HEK293 (cell line): ENCODE measurements around the gene GGNBP2.

Experiments used
- ZNF623 ChIP-seq: fragments of 450-650 bp; formaldehyde crosslinking; IDR thresholded peaks from 2 replicates; pipeline ENCODE4 v1.5.1; 2016; ENCODE audit warnings: missing biosample characterization, missing genetic modification characterization
- ZNF704 ChIP-seq: fragments of 450-650 bp; formaldehyde crosslinking; IDR thresholded peaks from 2 replicates; pipeline ENCODE4 v1.5.1; 2016; ENCODE audit warnings: missing biosample characterization, missing genetic modification characterization

The GGNBP2 gene

GRCh38 chr17:36632916-36633771 lies 88.4 kb downstream of the GGNBP2 start (continued):
- TF ChIP-seq ZNF704, result no peak
- TF ChIP-seq ZNF623 (tag by site-specific recombination), result no peak
